Left ventricle myocardium superior (tissue), 1 donor: ENCODE data around the gene MSL1. TPM values are rescaled to one million over a fixed set of nuclear protein-coding genes. Genes with fewer than 3 reads are reported as not detected.

ENCODE experiments used
- ATAC-seq: fragments of 200-7000 bp; cut with Tn5 transposase; one replicate; pipeline ENCODE4 v1.9.1; 2020; ENCODE audit warnings: mild to moderate bottlenecking, moderate library complexity
- DNase-seq: peaks from one replicate; pipeline ENCODE4 v3.0.0-alpha.2; 2020
- intact Hi-C: fragments of 100-400 bp; cut with micrococcal nuclease; formaldehyde crosslinking; loops from one replicate; pipeline ENCODE4 v1.11.0; 2022
- total RNA-seq: library from RNA; stranded (reverse); fragmentation: NEBNext Ultra II Directional; extraction: Animal tissue kit (Norgen Biotek cat#: 25700); gene quantifications from one replicate; pipeline ENCODE4 v1.2.1, GENCODE V29; 2021
- donor health status: DM: no; HTN: yes; CAD: no; lungs with severe emphysema.

Gene MSL1
- total RNA-seq, 1 donor from 2014 or later, result 49.1 TPM

GRCh38 chr17:40101367-40102210 lies 20.2 kb upstream of the MSL1 start:
- peak; percentile 22 for DNase-seq
- ATAC-seq, result no peak
- intact Hi-C loops, result no loop called here

DNA sequence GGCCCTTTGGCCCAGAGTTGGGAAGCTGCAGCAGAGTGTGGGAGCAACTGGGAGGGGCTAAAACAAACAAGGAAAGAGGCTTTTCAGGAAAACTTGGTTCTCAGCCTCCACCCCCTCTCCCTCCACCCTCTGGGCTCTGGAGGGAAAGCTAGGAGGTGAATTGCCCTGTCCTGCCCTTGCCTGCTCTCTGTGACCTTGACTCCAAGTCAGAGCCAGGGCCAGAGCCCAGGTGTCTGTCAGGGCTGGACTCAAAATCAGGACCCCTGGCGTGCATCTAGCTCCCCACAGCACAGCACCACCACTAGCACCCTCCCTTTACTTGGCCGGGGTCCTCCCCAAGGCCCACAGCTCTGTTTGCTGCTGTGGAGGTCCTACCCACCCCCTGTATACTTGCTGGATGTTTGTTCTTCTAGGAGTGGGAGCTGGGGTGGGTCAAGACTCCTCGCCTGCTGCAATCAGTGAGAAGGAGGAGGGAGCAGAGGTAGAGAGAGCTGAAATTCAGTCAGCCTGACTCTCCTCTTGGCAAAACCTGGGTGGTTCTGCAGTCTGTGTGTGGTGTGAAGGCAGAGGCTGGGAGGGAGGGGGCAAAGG lies 18.6 kb upstream of the MSL1 start:
- intact Hi-C loops, result no loop called here
- DNase-seq, result no peak
- no peak for ATAC-seq

- DNase-seq (no peak), ATAC-seq (no peak)
- intact Hi-C loops, result no loop called here
Measured at GRCh38 chr17:40103688-40104087, 18.1 kb upstream of the MSL1 start.

GRCh38 chr17:40104594-40105486 lies 16.9 kb upstream of the MSL1 start:
- ATAC-seq (no peak), DNase-seq (no peak)
- intact Hi-C loops, result no loop called here

DNA sequence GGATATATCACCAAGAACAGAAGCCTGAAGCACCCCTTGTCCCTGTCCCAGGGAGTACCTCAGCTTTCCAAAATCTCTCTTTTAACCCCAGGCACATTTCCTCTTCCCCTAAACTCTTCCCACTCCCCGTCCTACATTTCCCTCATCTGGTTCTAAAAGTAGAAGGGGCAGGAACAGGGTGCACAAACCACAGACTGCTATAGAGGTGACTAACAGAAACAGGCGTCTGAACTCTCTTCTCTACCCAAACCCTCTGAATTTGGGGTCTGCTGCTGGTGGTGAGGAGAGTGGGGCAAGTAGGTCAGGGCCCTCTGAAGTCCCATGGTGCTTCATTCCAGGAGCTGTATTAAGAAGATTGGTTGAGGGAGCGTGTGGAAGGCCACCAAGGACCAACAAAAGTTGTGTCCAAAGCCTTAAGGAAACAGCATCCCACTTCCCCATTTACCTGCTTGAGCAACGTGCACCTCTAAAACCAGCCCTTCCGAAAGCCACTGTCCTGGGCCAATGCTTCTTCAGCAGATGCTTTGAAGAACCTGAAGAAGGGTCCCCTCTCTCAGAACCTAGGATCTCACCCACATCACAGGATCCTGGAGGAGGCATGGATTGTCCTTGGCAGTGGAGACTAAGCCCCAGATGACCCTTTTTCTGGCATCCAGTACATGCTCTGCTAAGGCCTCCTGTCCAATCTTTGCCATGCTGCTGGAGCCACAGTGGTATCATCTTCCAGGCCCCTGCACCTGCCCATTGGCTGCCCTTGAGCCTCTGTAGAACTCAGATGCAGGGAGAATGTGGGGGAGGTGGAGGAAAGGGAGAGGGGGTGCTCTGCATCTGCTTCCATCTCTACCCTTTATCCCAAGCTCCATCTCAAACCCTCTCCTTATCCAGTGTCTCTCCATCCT lies 15.7 kb upstream of the MSL1 start:
- no peak for ATAC-seq
- intact Hi-C loops, result no loop called here
- no peak for DNase-seq

DNA sequence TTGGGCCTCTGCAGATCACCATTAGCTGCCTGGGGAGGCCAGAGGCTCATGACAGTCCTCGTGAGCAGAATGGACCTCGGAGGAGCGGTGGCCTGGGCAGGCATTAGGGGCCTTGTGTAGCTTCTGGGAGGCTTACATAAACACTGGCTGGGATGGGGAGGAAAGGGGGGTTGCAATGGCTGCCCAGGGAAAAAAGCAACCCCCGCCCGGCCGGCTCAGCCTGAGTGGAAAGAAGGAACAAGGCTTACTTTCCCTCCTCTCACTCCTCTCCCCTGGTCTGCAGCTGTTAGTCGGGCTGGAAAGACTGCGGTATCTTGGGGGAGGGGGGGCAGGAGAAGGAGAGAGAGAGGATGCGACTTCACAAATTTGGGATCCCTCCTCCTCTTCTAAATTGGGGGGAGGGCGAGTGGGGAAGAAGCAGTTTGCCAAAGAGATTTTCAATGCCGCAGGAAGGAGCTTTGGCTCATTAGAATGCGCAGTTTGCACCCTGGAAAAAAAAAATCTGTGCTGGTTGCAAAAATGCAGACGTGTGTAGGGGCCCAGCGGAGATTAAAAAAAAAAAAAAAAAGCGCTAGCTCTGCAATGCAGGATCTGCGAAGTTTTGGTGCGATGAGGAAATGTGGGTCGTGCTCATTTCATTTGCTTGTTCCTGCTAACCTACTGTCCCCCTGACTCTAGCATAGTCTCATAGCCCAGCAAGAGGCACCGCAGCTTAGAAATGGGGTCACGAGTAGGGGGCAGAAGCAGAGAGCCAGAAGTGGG lies 14.8 kb upstream of the MSL1 start:
- DNase-seq (no peak), ATAC-seq (no peak)
- intact Hi-C loops, result no loop called here

DNA sequence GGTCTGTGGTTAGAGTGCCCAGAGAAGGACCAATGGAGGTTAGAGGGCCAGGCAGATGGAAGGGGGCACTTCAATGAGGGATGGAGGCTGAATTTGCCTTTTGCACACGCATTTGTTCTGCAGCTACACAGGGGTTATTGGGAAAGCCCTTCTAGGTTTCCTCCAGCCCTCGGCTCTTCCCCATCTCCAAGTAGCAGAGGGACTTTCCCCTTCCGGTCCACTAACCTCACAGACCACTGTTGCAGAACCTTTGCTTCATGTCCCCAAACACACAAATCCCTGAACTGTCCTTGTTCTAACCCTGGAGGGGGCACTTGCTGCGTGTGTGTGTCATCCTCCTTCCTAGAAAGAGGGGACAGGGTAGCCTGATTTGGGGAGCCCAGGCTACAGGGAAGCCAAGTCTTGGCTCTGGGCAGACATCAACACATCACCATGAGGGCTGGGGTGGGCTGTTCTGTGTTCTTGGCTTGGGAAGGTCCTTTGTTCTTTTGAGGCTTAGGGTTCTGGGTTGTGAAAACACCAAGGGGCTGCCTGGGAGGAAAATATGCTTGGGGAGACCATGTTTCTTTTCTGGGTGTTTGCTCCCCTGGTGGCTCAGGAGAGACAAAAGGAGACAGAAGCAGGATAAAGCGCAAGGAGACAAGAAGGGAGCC lies 14.1 kb upstream of the MSL1 start:
- DNase-seq, result no peak
- intact Hi-C loops, result no loop called here
- ATAC-seq, result no peak

- DNase-seq, result no peak
- intact Hi-C loops, result no loop called here
Measured at GRCh38 chr17:40108970-40109824, 12.6 kb upstream of the MSL1 start.

DNA sequence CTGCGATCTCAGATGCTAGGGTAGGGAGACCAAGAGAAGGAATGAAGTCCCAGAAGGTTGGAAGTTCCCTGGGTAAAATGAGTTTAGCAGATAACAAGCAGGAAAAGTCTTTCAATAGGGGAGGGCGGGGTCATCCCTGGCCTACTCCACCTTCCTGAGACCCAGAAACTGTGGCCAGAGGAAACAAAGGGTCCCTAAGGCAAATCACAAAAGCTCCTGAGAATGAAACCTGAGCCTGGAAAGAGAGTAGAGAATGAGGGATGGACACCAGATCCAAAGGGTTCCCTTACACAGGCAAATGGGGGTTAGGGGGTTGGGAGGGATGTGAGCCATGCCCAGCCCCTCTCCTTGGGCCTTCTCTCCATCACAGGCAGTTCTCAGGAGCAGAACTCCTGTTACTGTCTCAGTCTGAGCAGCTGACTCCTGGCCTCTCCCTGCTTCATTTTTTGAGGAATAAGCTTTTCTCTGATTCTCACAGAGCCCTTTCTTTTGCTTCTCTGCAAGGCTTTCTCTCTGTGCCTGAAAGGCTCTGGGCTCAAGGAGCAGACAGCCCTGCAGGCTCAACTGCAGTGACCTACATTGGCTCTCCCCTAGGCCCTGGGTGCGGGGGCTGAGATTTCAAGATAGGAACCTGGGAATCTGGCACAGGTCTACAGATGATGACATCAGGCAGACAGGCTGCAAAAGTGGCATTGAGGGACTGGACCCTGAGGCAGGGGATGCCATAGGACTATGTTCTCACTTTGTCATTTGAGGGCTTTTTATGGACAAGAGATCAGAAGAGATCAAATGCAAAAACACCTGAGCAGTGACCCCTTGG lies 11.5 kb upstream of the MSL1 start:
- intact Hi-C loops, result loop anchor here (5.0 kb wide), 1 partner anchor 48 kb away; the partner anchor contains the start of gene THRA
- DNase-seq (no peak), ATAC-seq (no peak)

More at GRCh38 chr17:40108970-40109824, 12.6 kb upstream of the MSL1 start:
- no peak for ATAC-seq

GRCh38 chr17:40111221-40112128 lies 10.3 kb upstream of the MSL1 start:
- intact Hi-C loops, result loop anchor here (5.0 kb wide), 1 partner anchor 49 kb away; the partner anchor contains the start of gene THRA
- peak; percentile 90 for DNase-seq
- ATAC-seq, result peak; percentile 76

- ATAC-seq (no peak), DNase-seq (no peak)
- intact Hi-C loops, result loop anchor here (5.0 kb wide), 1 partner anchor 50 kb away; the partner anchor contains the start of gene THRA
Measured at GRCh38 chr17:40112191-40112711, 9.5 kb upstream of the MSL1 start.

DNA sequence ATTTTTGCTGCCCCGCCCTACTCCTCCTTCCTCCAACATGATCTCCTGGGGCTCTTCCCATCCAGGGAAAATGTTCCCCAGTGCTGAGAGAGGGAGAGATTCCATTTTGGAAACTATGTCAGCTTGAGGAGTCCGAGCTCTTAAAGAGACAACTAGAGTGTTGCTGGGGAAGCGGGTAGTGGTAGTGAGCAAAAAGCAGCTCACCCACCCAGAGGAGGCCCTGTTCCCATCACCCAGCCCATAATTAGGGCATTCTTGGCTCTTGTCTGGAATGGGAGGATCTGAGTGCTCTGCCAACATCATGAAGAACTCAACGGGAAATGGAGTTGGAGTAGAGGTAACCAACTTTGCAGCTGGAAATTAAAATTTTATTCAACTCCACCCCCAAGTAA lies 9.1 kb upstream of the MSL1 start:
- intact Hi-C loops, result loop anchor here (5.0 kb wide), 1 partner anchor 50 kb away; the partner anchor contains the start of gene THRA
- DNase-seq, result no peak
- peak; percentile 2 for ATAC-seq

DNA sequence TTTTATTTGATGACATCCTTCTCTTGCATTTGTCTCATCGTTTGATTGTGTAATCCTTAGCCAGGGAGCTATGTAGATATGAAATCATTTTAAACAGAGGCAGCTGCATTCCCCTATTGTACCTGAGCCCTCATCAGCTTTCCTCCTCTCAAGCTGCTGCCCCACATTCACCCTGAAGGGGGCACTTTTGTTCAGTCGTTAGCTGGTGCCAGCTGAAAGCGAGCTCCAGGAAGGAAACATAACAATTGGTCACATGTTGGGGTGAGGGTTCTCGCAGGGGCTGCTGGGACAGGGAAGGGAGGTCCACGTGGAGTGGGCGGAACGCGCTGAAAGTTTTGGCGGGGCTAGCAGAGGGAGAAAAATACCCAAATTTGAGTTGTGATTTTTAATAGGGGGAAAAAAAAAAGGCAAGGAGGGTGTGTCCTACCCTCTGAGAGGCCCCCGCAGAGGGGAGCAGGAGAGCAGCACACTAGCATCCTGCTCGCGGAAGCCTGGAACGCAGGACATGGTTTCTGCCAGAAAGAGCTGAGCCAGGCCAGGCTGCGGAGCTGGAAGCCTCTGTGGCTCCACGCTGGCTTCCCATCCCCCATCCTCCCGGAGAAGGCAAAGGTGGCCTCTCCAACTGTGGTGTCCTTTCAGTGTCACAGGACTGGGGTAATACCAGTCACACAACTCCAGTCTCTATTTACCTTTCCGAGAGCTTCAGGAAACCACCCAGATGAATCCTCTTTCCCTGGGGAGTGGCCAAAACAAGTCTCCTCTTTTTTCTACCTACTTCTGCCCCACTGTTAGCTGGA lies 8.5 kb upstream of the MSL1 start:
- ATAC-seq, result peak; percentile 72
- intact Hi-C loops, result loop anchor here (5.0 kb wide), 1 partner anchor 51 kb away; the partner anchor contains the start of gene THRA
- DNase-seq, result peak; percentile 89

GRCh38 chr17:40113907-40114245 lies 7.9 kb upstream of the MSL1 start:
- intact Hi-C loops, result loop anchor here (5.0 kb wide), 1 partner anchor 52 kb away; the partner anchor contains the start of gene THRA
- DNase-seq, result no peak
- ATAC-seq, result no peak
